ENCODE data around the gene SCAPER.

The SCAPER gene

GRCh38 chr15:76426941-76427340, 478.2 kb downstream of the SCAPER start:
- DNase-seq (ENCODE audit: low spot score), result no peak

- no peak for DNase-seq (ENCODE audit: low spot score)
Observed at GRCh38 chr15:76418352-76419140, 486.6 kb downstream of the SCAPER start.

DNA sequence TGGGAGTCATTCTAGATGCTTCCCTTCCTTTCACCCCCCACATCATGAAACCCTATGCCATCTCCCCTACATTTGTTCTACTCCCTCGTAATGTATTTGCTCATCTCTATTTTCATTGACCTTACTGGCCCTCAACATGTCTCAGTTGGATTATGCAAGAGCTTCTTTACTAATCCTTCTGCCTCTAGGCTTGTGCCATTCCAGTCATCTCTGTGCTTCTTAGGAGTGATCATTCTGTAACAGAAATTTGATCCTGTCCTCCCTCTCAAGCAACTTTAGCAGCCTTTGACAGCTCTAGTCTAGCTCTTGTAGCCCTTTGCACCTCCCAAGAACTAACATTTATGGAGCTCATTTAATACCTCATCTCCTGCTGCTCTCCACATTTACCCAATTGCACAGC, 503.9 kb downstream of the SCAPER start:
- DNase-seq (ENCODE audit: low spot score), result no peak

- no peak for DNase-seq (ENCODE audit: low spot score)
Observed at GRCh38 chr15:76398317-76399104, 506.6 kb downstream of the SCAPER start.

DNA sequence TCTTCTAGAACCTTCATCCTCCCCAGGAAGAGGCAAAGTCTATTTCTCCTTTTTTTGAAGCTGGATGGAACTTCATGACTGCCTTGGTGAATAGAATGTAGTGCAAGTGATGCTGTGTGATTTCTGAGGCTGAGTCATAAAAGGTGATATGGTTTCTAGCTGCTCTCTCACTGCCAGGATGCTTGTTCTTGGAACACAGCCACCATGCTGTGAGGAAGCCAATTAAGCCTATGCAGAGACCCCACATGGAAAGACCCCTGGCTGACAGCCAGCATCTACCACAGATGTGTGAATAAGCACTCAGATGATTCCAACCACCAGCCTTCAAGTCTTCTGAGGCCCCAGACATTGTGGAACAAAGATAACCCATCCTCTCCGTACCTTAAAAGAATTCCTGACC, 511.5 kb downstream of the SCAPER start:
- no peak for DNase-seq (ENCODE audit: low spot score)

- no peak for DNase-seq (ENCODE audit: low spot score)
Observed at GRCh38 chr15:76391847-76392246, 513.3 kb downstream of the SCAPER start.

GRCh38 chr15:76391309-76391708, 513.8 kb downstream of the SCAPER start:
- no peak for DNase-seq (ENCODE audit: low spot score)

DNA sequence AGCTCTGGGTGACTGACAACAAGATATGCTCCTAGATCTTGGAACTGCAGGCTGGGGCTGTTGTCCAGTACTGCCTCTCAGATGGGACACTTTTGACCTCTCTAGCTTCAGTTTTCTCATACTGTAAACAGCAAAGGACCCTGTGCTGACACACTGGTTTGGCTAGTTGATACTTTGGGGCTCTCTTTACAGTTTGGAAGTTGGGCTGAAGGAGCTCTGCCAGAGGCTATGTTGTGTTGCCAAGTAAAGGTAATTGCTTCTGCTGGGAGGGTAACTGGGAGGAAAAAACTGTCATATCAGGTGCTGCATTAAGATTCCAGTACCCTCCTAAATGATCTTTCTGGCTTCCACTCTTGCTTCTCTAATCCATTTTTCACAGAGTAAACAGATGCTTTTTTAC, 514.6 kb downstream of the SCAPER start:
- DNase-seq (ENCODE audit: low spot score), result no peak

- DNase-seq (ENCODE audit: low spot score), result no peak
Observed at GRCh38 chr15:76386926-76387325, 518.2 kb downstream of the SCAPER start.

DNA sequence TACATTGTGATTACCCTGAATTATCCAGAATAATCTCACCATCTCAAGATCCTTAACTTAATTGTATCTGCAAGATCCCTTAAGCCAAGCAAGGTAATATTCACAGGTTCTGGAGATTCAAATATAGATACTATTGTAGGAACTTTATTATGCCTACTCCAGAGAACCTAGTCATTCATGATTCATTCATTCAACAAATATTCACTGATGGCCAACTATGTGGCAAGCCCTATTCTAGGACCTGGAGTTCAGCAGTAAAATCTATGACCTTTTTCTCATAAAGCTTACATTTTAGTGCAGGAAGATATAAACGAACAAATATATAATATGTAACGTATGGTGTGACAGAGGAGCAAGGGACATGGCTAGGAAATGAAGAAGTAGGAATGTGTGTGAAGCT, 519.0 kb downstream of the SCAPER start:
- no peak for DNase-seq (ENCODE audit: low spot score)

DNA sequence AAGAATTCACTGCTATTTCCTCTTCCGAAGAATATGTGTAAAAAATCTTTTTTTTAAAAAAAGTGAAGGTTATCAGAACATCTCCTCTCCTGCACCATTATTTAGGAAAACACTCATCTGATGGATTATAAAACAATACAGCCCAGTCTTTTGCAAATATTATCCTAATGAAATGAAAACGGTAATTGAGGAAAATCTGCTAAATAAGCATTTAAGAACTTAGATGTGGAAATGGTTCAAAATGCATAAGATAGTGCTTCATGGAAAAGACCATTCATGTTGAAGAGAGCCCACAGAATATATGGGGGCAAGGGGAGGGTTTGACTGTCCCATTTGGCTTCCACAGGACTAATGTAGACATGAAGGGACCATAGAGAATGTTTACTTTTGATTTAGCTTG, 520.7 kb downstream of the SCAPER start:
- DNase-seq (ENCODE audit: low spot score), result no peak

GRCh38 chr15:76382987-76383728, 522.0 kb downstream of the SCAPER start:
- no peak for DNase-seq (ENCODE audit: low spot score)

- DNase-seq (ENCODE audit: low spot score), result no peak
Observed at GRCh38 chr15:76381366-76381765, 523.8 kb downstream of the SCAPER start.

GRCh38 chr15:76380249-76380648, 524.9 kb downstream of the SCAPER start:
- DNase-seq (ENCODE audit: low spot score), result peak; percentile 66

DNA sequence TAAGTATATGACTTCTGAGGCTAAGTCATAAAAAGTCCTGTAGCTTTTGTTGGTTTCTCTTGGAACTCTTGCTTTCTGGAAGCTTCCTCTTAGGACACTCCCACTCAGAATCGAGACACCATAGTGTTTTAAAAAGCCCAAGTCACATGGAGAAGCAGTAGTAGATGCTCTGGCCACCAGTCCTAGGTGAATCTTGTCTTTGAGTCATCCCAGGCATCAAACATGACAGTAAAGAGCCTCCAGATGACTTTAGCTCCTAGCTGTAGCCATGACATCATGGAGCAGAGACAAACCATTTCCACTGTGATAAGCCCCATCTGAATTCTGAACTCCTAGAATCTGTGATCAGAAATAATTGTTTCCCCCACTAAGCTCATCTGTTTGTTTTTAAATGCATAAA, 526.4 kb downstream of the SCAPER start:
- no peak for DNase-seq (ENCODE audit: low spot score)

DNA sequence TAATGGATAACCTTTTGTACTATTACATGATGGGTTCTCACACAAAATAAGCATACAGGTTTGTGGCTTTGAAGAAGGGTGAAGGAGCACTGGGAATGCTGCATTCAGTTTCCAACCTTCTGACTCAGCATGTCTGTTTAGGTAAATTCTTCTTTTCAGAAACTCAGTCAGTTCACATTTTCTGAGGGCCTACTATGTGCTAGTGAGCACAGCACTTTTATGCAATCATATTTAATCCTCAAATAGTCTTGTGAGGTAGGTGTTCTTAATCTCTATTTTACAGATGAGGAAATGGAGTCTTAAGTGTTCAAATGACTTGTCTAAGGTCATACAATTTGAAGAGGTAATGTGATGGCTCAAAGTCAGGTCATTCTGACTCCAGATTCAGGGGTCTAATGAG, 527.4 kb downstream of the SCAPER start:
- no peak for DNase-seq (ENCODE audit: low spot score)

DNA sequence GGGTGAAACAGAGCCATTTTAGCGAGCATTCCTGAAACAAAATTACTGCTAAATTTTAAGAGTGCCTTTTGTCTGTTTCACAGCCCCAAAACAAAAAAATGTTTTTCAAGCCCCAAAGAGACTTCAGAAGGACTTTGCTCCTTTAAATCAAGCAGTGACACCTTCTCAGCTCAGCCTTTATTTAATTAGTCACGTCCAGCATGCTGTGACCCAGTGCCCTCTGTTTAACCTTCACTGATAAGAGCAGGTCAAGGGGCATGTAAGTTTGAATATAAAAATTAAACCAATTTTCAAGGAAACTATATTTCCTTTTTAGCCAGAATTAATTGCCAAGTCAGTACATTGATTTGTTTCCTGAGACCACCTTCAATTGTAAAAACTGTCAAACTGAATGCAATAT, 527.9 kb downstream of the SCAPER start:
- no peak for DNase-seq (ENCODE audit: low spot score)

GRCh38 chr15:76376816-76377215, 528.3 kb downstream of the SCAPER start:
- DNase-seq (ENCODE audit: low spot score), result no peak

GRCh38 chr15:76376029-76376428, 529.1 kb downstream of the SCAPER start:
- DNase-seq (ENCODE audit: low spot score), result no peak

DNA sequence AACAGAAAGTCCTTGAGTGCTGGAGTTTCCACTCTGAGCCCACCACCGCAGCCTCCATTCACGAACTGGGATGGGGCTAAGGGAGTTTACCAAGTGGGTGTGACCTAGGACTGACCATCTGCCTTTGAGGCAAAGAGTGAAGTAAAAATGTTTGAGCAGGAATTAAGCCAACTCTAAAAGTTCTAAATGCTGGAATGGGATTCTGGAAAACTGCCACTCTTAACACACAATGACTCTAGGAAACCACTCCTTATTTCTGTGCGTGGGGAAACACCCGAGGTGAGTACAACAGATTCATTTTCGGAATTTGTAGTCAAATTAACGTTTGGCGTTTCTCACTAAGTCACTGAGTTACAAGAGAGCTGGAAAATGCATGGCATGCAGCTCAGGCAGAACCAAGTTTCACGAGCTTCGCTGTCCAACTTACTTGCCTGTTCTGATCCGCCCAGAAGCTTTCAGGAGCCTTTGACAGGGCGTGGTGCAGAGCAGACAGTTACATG, 537.0 kb downstream of the SCAPER start:
- no peak for DNase-seq (ENCODE audit: low spot score)

DNA sequence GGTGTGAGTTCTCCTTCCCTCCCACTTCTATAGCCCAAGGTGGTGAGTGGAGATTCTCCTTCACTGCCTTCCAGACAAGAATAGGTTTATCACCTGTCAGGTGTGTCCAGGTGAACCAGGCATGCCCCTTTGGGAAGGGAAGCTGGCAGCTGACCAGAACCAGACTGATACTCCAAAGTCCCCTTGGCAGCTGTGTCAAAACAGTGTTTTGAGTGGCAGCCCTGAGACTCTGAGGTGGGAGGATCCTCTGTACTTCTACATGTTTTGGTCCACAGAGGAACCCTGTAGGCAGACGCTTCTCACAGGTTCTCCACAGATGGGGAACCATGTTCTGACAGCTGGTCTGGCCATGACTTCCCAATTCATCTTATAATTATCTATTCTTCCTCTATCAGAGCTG, 538.4 kb downstream of the SCAPER start:
- no peak for DNase-seq (ENCODE audit: low spot score)

DNA sequence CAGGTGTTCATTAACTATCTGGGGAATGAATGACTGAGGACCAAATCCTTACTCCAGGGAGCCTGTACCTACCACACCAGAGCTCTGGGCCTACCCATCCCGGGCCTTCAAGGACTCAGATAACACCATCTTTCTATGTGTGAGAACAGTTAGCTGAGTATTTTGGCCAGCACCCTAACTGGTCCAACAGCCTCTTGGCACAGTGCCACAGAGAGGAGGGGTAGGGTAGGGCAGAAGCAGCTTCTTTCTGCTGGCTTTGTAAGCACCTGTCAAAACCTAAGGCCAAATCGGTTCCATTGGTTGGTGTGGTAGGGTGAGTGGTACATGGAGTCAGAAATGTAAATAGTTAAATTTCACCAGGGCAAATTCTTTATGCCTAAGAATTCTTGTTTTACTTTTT, 541.9 kb downstream of the SCAPER start:
- no peak for DNase-seq (ENCODE audit: low spot score)

GRCh38 chr15:76360416-76360815, 544.7 kb downstream of the SCAPER start:
- DNase-seq (ENCODE audit: low spot score), result no peak

Measured in kidney capillary endothelial cell (primary cell).